Keratinocyte (primary cell): Measurements from ENCODE around the gene TMEM240. TPM values are rescaled to one million over a fixed set of nuclear protein-coding genes. Genes with fewer than 3 reads are reported as not detected.
"Not testable (repeated sequence)": the region's sequence is repeated elsewhere in the genome, so short reads cannot be mapped to it uniquely, and the experiment has no call there.

Experiments
- DNase-seq: peaks from one replicate; pipeline ENCODE4 v3.0.0-alpha.2; 2011; ENCODE audit warnings: low read depth, missing footprints, low spot score
- FAIRE-seq: peaks from 2 replicates; lab custom pipeline; 2011; peaks lifted over from hg19 to GRCh38; lab: Jason Lieb, UNC
- H2AFZ ChIP-seq: 2 replicates; pipeline ENCODE4 v1.6.0; 2012; ENCODE audit warnings: low read length, control low read depth, inconsistent platforms; ENCODE audit not compliant: control insufficient read depth
- H3K27ac ChIP-seq: 2 replicates; pipeline ENCODE4 v1.5.1; 2011; ENCODE audit warnings: low read length; ENCODE audit not compliant: control insufficient read depth, insufficient read depth
- H3K27me3 ChIP-seq: 3 replicates; pipeline ENCODE4 v1.6.0; 2011; ENCODE audit warnings: low read length; ENCODE audit not compliant: control insufficient read depth, insufficient read depth; ENCODE audit errors: extremely low read depth
- H3K36me3 ChIP-seq, 2 experiments: 2 replicates in 1 of 2; 3 replicates in 1 of 2; pipeline ENCODE4 v1.5.1; 2011; ENCODE audit warnings: low read length in 2 of 2, mild to moderate bottlenecking in 1 of 2; ENCODE audit not compliant: control insufficient read depth in 2 of 2, insufficient read depth in 2 of 2; ENCODE audit errors: extremely low read depth in 1 of 2
- H3K4me1 ChIP-seq: 3 replicates; pipeline ENCODE4 v1.5.1; 2011; ENCODE audit warnings: low read length; ENCODE audit not compliant: control insufficient read depth, insufficient read depth; ENCODE audit errors: extremely low read depth
- H3K4me2 ChIP-seq: 3 replicates; pipeline ENCODE4 v1.6.0; 2011; ENCODE audit warnings: low read depth, low read length; ENCODE audit not compliant: control insufficient read depth, insufficient read depth; ENCODE audit errors: extremely low read depth
- H3K4me3 ChIP-seq, 3 experiments: fragments of 200-600 bp in 1 of 3; sonication (generic) in 1 of 3; 2 replicates in 2 of 3; 3 replicates in 1 of 3; pipeline ENCODE4 v1.5.1; 2011 to 2016; ENCODE audit warnings: low read length in 3 of 3, mild to moderate bottlenecking in 3 of 3, control low read depth in 2 of 3, inconsistent platforms in 1 of 3, low read depth in 1 of 3, mixed read lengths in 1 of 3, mixed run types in 1 of 3, moderate library complexity in 1 of 3; ENCODE audit not compliant: control insufficient read depth in 2 of 3, insufficient read depth in 2 of 3; ENCODE audit errors: extremely low read depth in 1 of 3
- H3K79me2 ChIP-seq: 2 replicates; pipeline ENCODE4 v1.6.0; 2012; ENCODE audit warnings: low read length; ENCODE audit not compliant: control insufficient read depth, insufficient read depth
- H3K9ac ChIP-seq: 3 replicates; pipeline ENCODE4 v1.6.0; 2011; ENCODE audit warnings: low read length; ENCODE audit not compliant: control insufficient read depth, insufficient read depth; ENCODE audit errors: extremely low read depth
- H3K9me1 ChIP-seq: 3 replicates; pipeline ENCODE4 v1.6.0; 2011; ENCODE audit warnings: low read length; ENCODE audit not compliant: control insufficient read depth, insufficient read depth; ENCODE audit errors: extremely low read depth
- H3K9me3 ChIP-seq: 2 replicates; pipeline ENCODE4 v1.5.1; 2012; ENCODE audit warnings: low read depth, low read length; ENCODE audit not compliant: control insufficient read depth
- H4K20me1 ChIP-seq: 3 replicates; pipeline ENCODE4 v1.6.0; 2011; ENCODE audit warnings: low read length; ENCODE audit not compliant: control insufficient read depth, insufficient read depth; ENCODE audit errors: extremely low read depth
- CTCF ChIP-seq, 3 experiments: IDR thresholded peaks in 1 of 3; conservative IDR thresholded peaks in 1 of 3; optimal IDR thresholded peaks in 1 of 3; 2 replicates in 2 of 3; 3 replicates in 1 of 3; pipeline versions ENCODE3 to v1.5.1; 2011; ENCODE audit warnings: low read length in 3 of 3, mild to moderate bottlenecking in 3 of 3, moderate library complexity in 2 of 3, control low read depth in 1 of 3, inconsistent platforms in 1 of 3; ENCODE audit not compliant: insufficient read depth in 2 of 3; ENCODE audit errors: extremely low read depth in 1 of 3
- dilution Hi-C: fragments of 300-500 bp; cut with MboI; formaldehyde crosslinking; loops from one replicate; pipeline ENCODE4 v1.7.0; 2020; ENCODE audit warnings: low sequenced_read_pairs; ENCODE audit not compliant: extremely low pct_ligation_motif_present
- polyA plus RNA-seq, 5 experiments: library from polyadenylated mRNA; depleted of rRNA in 3 of 5; stranded (reverse) in 3 of 5; stranded (forward) in 1 of 5; unstranded in 1 of 5; fragments of >200 nt; gene quantifications; 1 replicate in 1 of 5; 2 replicates in 3 of 5; 3 replicates in 1 of 5; pipeline versions ENCODE4 v1.2.1 to v1.2.3, GENCODE V29; 2011 to 2012; ENCODE audit warnings: missing spikeins in 2 of 5, low read depth in 1 of 5, low replicate concordance in 1 of 5

Gene TMEM240
- polyA plus RNA-seq, 1 donor (not counting 4 experiments of a cell fraction or from before 2014, with no cell fraction given), result 0.12 TPM

GRCh38 chr1:1505366-1505798 is 35.0 kb downstream of the TMEM240 start:
- Histone ChIP-seq H3K27ac (peak overlapping the region; percentile 30), H3K4me2 (peak overlapping the region; percentile 27), H3K9ac (peak overlapping the region; percentile 40)
- H4K20me1 ChIP-seq, H3K4me3 ChIP-seq, DNase-seq, H2AFZ ChIP-seq, H3K27me3 ChIP-seq, H3K9me3 ChIP-seq, H3K79me2 ChIP-seq, FAIRE-seq, H3K36me3 ChIP-seq, H3K4me1 ChIP-seq, dilution Hi-C loops, H3K9me1 ChIP-seq: not testable (repeated sequence)
- TF ChIP-seq CTCF (optimal IDR thresholded peaks at IDR 0.05 in 1 of 3, IDR thresholded peaks at IDR 0.05 in 1 of 3, conservative IDR thresholded peaks at IDR 0.05 in 1 of 3; ENCODE audit: extremely low read depth in 1 of 3, insufficient read depth in 2 of 3, low read length in 3 of 3), result peak in 2 of 3 experiments; percentile 8 to 10

- dilution Hi-C loops, H3K9me1 ChIP-seq, H3K79me2 ChIP-seq, FAIRE-seq, H3K9me3 ChIP-seq, H3K36me3 ChIP-seq, H4K20me1 ChIP-seq, H3K4me3 ChIP-seq, H3K4me1 ChIP-seq, H3K27me3 ChIP-seq: not testable (repeated sequence)
- peak overlapping the region; percentile 16 for H3K4me2 ChIP-seq
- DNase-seq, result peak; percentile 41
- H3K27ac ChIP-seq, result peak overlapping the region; percentile 30
- peak; percentile 45 to 66 (median 58) for TF ChIP-seq CTCF (optimal IDR thresholded peaks at IDR 0.05 in 1 of 3, IDR thresholded peaks at IDR 0.05 in 1 of 3, conservative IDR thresholded peaks at IDR 0.05 in 1 of 3; ENCODE audit: extremely low read depth in 1 of 3, insufficient read depth in 2 of 3, low read length in 3 of 3)
- H2AFZ ChIP-seq, result peak overlapping the region; percentile 3
- H3K9ac ChIP-seq, result peak overlapping the region; percentile 40
Observed at GRCh38 chr1:1504777-1505365, 35.6 kb downstream of the TMEM240 start.

- H3K36me3 ChIP-seq, result peaks cover 19 to 23% of the 10 kb centered on the region in 2 experiments
- H3K27me3 ChIP-seq, H3K4me2 ChIP-seq, H3K79me2 ChIP-seq, H3K4me3 ChIP-seq, DNase-seq, H3K4me1 ChIP-seq, H3K9me1 ChIP-seq, FAIRE-seq, H3K9me3 ChIP-seq, H3K9ac ChIP-seq, H4K20me1 ChIP-seq, H3K27ac ChIP-seq, dilution Hi-C loops, H2AFZ ChIP-seq: not testable (repeated sequence)
Observed at GRCh38 chr1:1495461-1495975, 44.9 kb downstream of the TMEM240 start.

- H3K4me1 ChIP-seq, H3K79me2 ChIP-seq, H3K4me3 ChIP-seq, H3K9me1 ChIP-seq, H3K9me3 ChIP-seq, dilution Hi-C loops, H2AFZ ChIP-seq, H3K27me3 ChIP-seq, H3K27ac ChIP-seq, H4K20me1 ChIP-seq, FAIRE-seq, DNase-seq, H3K9ac ChIP-seq, H3K4me2 ChIP-seq: not testable (repeated sequence)
- peaks cover 19 to 30% of the 10 kb centered on the region in 2 experiments for H3K36me3 ChIP-seq
Observed at GRCh38 chr1:1494311-1494710, 46.1 kb downstream of the TMEM240 start.
